B cell (primary cell): ENCODE measurements around the gene CASZ1. TPM values are rescaled to one million over a fixed set of nuclear protein-coding genes. Genes with fewer than 3 reads are reported as not detected.

Experiments
- ATAC-seq: fragments of 200-7000 bp; cut with Tn5 transposase; one replicate; pipeline ENCODE4 v1.10.0; 2021; ENCODE audit warnings: low read depth, mild to moderate bottlenecking, moderate number of reproducible peaks, moderate library complexity
- CTCF ChIA-PET: fragments of 350-600 bp; sonication (Branson Sonifier 250); formaldehyde crosslinking; loops from one replicate; lab custom pipeline; 2021; ENCODE audit warnings: antibody characterized with exemption, inconsistent platforms; lab: Charles Lee
- POLR2A ChIA-PET: fragments of 350-600 bp; sonication (Branson Sonifier 250); formaldehyde crosslinking; loops from one replicate; lab custom pipeline; 2021; ENCODE audit warnings: antibody characterized with exemption; lab: Charles Lee
- DNase-seq: peaks from one replicate; pipeline ENCODE4 v3.0.0; 2013
- H2AFZ ChIP-seq: 2 replicates; pipeline ENCODE4 v1.6.1; 2012; ENCODE audit warnings: mild to moderate bottlenecking, low read depth, low read length; ENCODE audit not compliant: insufficient read depth, poor library complexity, severe bottlenecking
- H3K27ac ChIP-seq, 2 donors: 1 replicate in 1 of 2; 2 replicates in 1 of 2; pipeline ENCODE4 v1.5.1; 2012 to 2013; ENCODE audit warnings: low read length in 2 of 2, mild to moderate bottlenecking in 2 of 2, moderate library complexity in 1 of 2
- H3K27me3 ChIP-seq, 4 experiments: fragments of 200-600 bp in 1 of 4; sonication (generic) in 1 of 4; replicated peaks in 1 of 4; 1 replicate in 2 of 4; 2 replicates in 2 of 4; pipeline versions ENCODE4 v1.6.1 to v1.7.0; 2013 to 2016; ENCODE audit warnings: low read length in 3 of 4, mild to moderate bottlenecking in 2 of 4, mixed read lengths in 1 of 4, moderate library complexity in 1 of 4; ENCODE audit not compliant: insufficient read depth in 4 of 4, control insufficient read depth in 3 of 4; ENCODE audit errors: control extremely low read depth in 1 of 4
- H3K36me3 ChIP-seq, 2 experiments: replicated peaks in 1 of 2; 1 replicate in 1 of 2; 2 replicates in 1 of 2; pipeline versions ENCODE4 v1.6.1 to v1.7.1; 2013; ENCODE audit warnings: low read length in 1 of 2; ENCODE audit not compliant: insufficient read depth in 2 of 2, control insufficient read depth in 1 of 2; ENCODE audit errors: control extremely low read depth in 1 of 2, extremely low read depth in 1 of 2
- H3K4me1 ChIP-seq, 2 donors: fragments of 200-600 bp in 1 of 2; sonication (generic) in 1 of 2; 1 replicate in 1 of 2; 2 replicates in 1 of 2; pipeline versions ENCODE4 v1.5.1 to v1.6.1; 2013 to 2017; ENCODE audit warnings: low read length in 2 of 2; ENCODE audit not compliant: control insufficient read depth in 2 of 2, insufficient read depth in 2 of 2
- H3K4me2 ChIP-seq: replicated peaks from 2 replicates; pipeline ENCODE3; 2012; ENCODE audit warnings: mild to moderate bottlenecking, low read depth, low read length; ENCODE audit not compliant: poor library complexity, severe bottlenecking
- H3K4me3 ChIP-seq, 5 experiments: fragments of 200-600 bp in 1 of 5; sonication (generic) in 1 of 5; 1 replicate in 3 of 5; 2 replicates in 2 of 5; pipeline versions ENCODE4 v1.5.1 to v1.7.0; 2011 to 2016; ENCODE audit warnings: low read length in 4 of 5, mild to moderate bottlenecking in 4 of 5, low read depth in 2 of 5, control low read depth in 1 of 5, moderate library complexity in 1 of 5; ENCODE audit not compliant: insufficient read depth in 1 of 5; ENCODE audit errors: control extremely low read depth in 1 of 5, extremely low read depth in 1 of 5
- H3K79me2 ChIP-seq: fragments of 200-600 bp; sonication (generic); one replicate; pipeline ENCODE4 v1.6.0; 2016; ENCODE audit warnings: low read length; ENCODE audit not compliant: control insufficient read depth, insufficient read depth
- H3K9ac ChIP-seq: fragments of 200-600 bp; sonication (generic); 2 replicates; pipeline ENCODE4 v1.6.1; 2017; ENCODE audit warnings: mild to moderate bottlenecking, low read length, moderate library complexity
- H3K9me3 ChIP-seq, 3 donors: one replicate each; pipeline versions ENCODE4 v1.6.1 to v1.7.1; 2013; ENCODE audit warnings: low read length in 2 of 3; ENCODE audit not compliant: control insufficient read depth in 2 of 3, insufficient read depth in 1 of 3; ENCODE audit errors: control extremely low read depth in 1 of 3
- H4K20me1 ChIP-seq: 2 replicates; pipeline ENCODE4 v1.6.0; 2012; ENCODE audit warnings: mild to moderate bottlenecking, low read length; ENCODE audit not compliant: insufficient read depth, control insufficient read depth, poor library complexity, severe bottlenecking
- H3K27ac Mint-ChIP-seq: one replicate; pipeline ENCODE4 v1.8.0; 2021; ENCODE audit warnings: mixed read lengths
- H3K27me3 Mint-ChIP-seq: one replicate; pipeline ENCODE4 v1.8.0; 2021; ENCODE audit warnings: mixed read lengths
- H3K4me1 Mint-ChIP-seq: one replicate; pipeline ENCODE4 v1.8.0; 2021; ENCODE audit warnings: mixed read lengths
- H3K4me3 Mint-ChIP-seq: one replicate; pipeline ENCODE4 v1.8.0; 2021; ENCODE audit warnings: mixed read lengths
- H3K9me3 Mint-ChIP-seq: one replicate; pipeline ENCODE4 v1.8.0; 2022; ENCODE audit warnings: mixed read lengths; ENCODE audit not compliant: insufficient read depth
- EZH2 ChIP-seq: IDR thresholded peaks from 2 replicates; pipeline ENCODE4 v1.6.1; 2012; ENCODE audit warnings: borderline replicate concordance, low read depth, mild to moderate bottlenecking, moderate library complexity, low read length; ENCODE audit not compliant: insufficient read depth, poor library complexity, severe bottlenecking
- WGBS: methylation state at CpG from one replicate; pipeline ENCODE4 v1.1.5; 2013; ENCODE audit warnings: missing lambda C conversion rate; ENCODE audit not compliant: insufficient coverage; 5-methylcytosine and 5-hydroxymethylcytosine counted together
- intact Hi-C: fragments of 100-400 bp; cut with micrococcal nuclease; formaldehyde crosslinking; loops from one replicate; pipeline ENCODE4 v1.10.0; 2022
- polyA plus RNA-seq: library from polyadenylated mRNA; depleted of rRNA; stranded (reverse); fragments of >200 nt; gene quantifications from 2 replicates; pipeline ENCODE4 v1.2.3, GENCODE V29; 2012
- total RNA-seq, 2 donors: library from RNA; stranded (reverse); fragments of 120-200 nt in 1 of 2; gene quantifications; 1 replicate in 1 of 2; 2 replicates in 1 of 2; pipeline versions ENCODE4 v1.2.3 to v1.2.4, GENCODE V29; 2013 to 2022
- TF ChIP-seq, protein P1 (sequence below): fragments of 200-600 bp; IDR thresholded peaks from one replicate; pipeline ENCODE4 v1.8.0; 2022; ENCODE audit warnings: antibody characterized with exemption, mild to moderate bottlenecking

The CASZ1 gene
- total and polyA plus RNA-seq, 2 donors (not counting 1 experiment from before 2014, with no cell fraction given) = 9.5 to 27.2 TPM

DNA sequence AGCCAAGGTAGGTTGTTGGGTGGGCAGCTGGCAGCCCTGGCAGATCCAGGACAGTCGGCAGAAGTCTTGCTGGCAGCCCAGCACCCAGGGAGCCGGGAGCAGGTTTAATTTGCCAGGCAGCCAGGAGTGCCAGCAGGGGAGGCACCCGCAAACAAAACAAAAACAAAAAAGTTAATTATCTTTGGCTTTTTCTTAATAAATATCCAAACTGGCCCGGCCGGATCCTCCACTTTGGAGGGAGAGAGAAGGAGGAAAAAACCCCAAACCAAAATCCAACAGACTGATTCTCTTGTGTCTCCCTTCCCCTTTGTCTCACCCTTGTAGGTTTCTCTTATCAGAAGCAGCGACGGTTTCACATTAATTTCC, 97.0 kb downstream of the CASZ1 start:
- Histone ChIP-seq H3K27me3 (no peaks in the 10 kb centered on the region), H3K4me3 (no peak overlapping the region), H3K9me3 (no peaks in the 10 kb centered on the region), H4K20me1 (no peaks in the 10 kb centered on the region), H2AFZ (no peak overlapping the region), H3K9ac (no peak overlapping the region), H3K27ac (no peak overlapping the region), H3K4me1 (peaks cover 0 to 3% of the 10 kb centered on the region in 2 donors), H3K36me3 (no peaks in the 10 kb centered on the region), H3K4me2 (no peak overlapping the region), H3K79me2 (no peaks in the 10 kb centered on the region)
- H3K9me3 Mint-ChIP-seq = no peaks in the 10 kb centered on the region
- intact Hi-C loops = loop anchor here (10.0 kb wide), 3 partner anchors 305 to 1115 kb away; partner anchors contain the start of genes MAD2L2, PGD and TMEM201
- ChIA-PET POLR2A (no interaction called here), CTCF (no interaction called here)
- DNase-seq = no peak
- 94% methylated on average over 2 of the region's 7 CpGs for WGBS
- peaks cover 8% of the 10 kb centered on the region for H3K27me3 Mint-ChIP-seq
- no peak for TF ChIP-seq EZH2
- TF ChIP-seq, protein P1, sequence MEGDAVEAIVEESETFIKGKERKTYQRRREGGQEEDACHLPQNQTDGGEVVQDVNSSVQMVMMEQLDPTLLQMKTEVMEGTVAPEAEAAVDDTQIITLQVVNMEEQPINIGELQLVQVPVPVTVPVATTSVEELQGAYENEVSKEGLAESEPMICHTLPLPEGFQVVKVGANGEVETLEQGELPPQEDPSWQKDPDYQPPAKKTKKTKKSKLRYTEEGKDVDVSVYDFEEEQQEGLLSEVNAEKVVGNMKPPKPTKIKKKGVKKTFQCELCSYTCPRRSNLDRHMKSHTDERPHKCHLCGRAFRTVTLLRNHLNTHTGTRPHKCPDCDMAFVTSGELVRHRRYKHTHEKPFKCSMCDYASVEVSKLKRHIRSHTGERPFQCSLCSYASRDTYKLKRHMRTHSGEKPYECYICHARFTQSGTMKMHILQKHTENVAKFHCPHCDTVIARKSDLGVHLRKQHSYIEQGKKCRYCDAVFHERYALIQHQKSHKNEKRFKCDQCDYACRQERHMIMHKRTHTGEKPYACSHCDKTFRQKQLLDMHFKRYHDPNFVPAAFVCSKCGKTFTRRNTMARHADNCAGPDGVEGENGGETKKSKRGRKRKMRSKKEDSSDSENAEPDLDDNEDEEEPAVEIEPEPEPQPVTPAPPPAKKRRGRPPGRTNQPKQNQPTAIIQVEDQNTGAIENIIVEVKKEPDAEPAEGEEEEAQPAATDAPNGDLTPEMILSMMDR = no peak
- H3K4me3 Mint-ChIP-seq = no peak overlapping the region
- H3K4me1 Mint-ChIP-seq = peaks cover 5% of the 10 kb centered on the region
- no peak overlapping the region for H3K27ac Mint-ChIP-seq
- no peak for ATAC-seq

- Histone ChIP-seq H3K9ac (no peak overlapping the region), H3K79me2 (no peaks in the 10 kb centered on the region), H4K20me1 (no peaks in the 10 kb centered on the region), H3K27me3 (no peaks in the 10 kb centered on the region), H3K27ac (no peak overlapping the region), H3K4me2 (no peak overlapping the region), H3K4me1 (peaks cover 0 to 3% of the 10 kb centered on the region in 2 donors), H3K9me3 (no peaks in the 10 kb centered on the region), H3K4me3 (no peak overlapping the region), H3K36me3 (no peaks in the 10 kb centered on the region), H2AFZ (no peak overlapping the region)
- peaks cover 8% of the 10 kb centered on the region for H3K27me3 Mint-ChIP-seq
- POLR2A ChIA-PET = interaction anchor here (0.6 kb wide), 1 partner anchor 27 kb away, joined by 3 read pairs; no protein-coding TSS in a partner anchor
- H3K4me3 Mint-ChIP-seq = no peak overlapping the region
- no peak overlapping the region for H3K27ac Mint-ChIP-seq
- peaks cover 5% of the 10 kb centered on the region for H3K4me1 Mint-ChIP-seq
- TF ChIP-seq, protein P1 = no peak
- no peak for TF ChIP-seq EZH2
- H3K9me3 Mint-ChIP-seq = no peaks in the 10 kb centered on the region
- WGBS = 77% methylated on average over 11 of the region's 14 CpGs
- intact Hi-C loops = loop anchor here (10.0 kb wide), 3 partner anchors 304 to 1114 kb away; partner anchors contain the start of genes MAD2L2, PGD and TMEM201
- CTCF ChIA-PET = no interaction called here
- no peak for ATAC-seq
- no peak for DNase-seq
Measured at GRCh38 chr1:10698726-10699469, 97.5 kb downstream of the CASZ1 start.
